Smooth muscle cell (in vitro differentiated cells): Measurements from ENCODE around the gene IGFBP6. TPM values are rescaled to one million over a fixed set of nuclear protein-coding genes. Genes with fewer than 3 reads are reported as not detected.

ENCODE experiments used
- DNase-seq: peaks from one replicate; lab custom pipeline; 2025; ENCODE audit not compliant: unreplicated experiment; lab: John Stamatoyannopoulos, UW
- H2AFZ ChIP-seq: fragments of 200-600 bp; sonication (generic); 2 replicates; pipeline ENCODE4 v1.6.0; 2016; ENCODE audit warnings: antibody characterized with exemption, low read depth, mild to moderate bottlenecking
- H3F3A ChIP-seq: fragments of 200-600 bp; sonication (generic); 2 replicates; pipeline ENCODE4 v1.6.0; 2017; ENCODE audit warnings: antibody characterized with exemption, low read depth
- H3K27ac ChIP-seq: fragments of 200-600 bp; sonication (generic); 2 replicates; pipeline ENCODE4 v1.5.1; 2016; ENCODE audit warnings: low read depth, mild to moderate bottlenecking
- H3K27me3 ChIP-seq: fragments of 200-600 bp; sonication (generic); 2 replicates; pipeline ENCODE4 v1.6.1; 2016; ENCODE audit warnings: low read depth, mild to moderate bottlenecking
- H3K36me3 ChIP-seq: fragments of 200-600 bp; sonication (generic); 2 replicates; pipeline ENCODE4 v1.5.1; 2016; ENCODE audit warnings: low read depth
- H3K4me1 ChIP-seq: fragments of 200-600 bp; sonication (generic); 2 replicates; pipeline ENCODE4 v1.5.1; 2016; ENCODE audit warnings: low read depth
- H3K4me2 ChIP-seq: fragments of 200-600 bp; sonication (generic); 2 replicates; pipeline ENCODE4 v1.6.0; 2016; ENCODE audit warnings: mild to moderate bottlenecking
- H3K4me3 ChIP-seq: fragments of 200-600 bp; sonication (generic); 2 replicates; pipeline ENCODE4 v1.5.1; 2016; ENCODE audit warnings: mild to moderate bottlenecking
- H3K79me2 ChIP-seq: fragments of 200-600 bp; sonication (generic); 2 replicates; pipeline ENCODE4 v1.6.0; 2016; ENCODE audit warnings: low read depth, mild to moderate bottlenecking
- H3K9ac ChIP-seq: fragments of 200-600 bp; sonication (generic); 2 replicates; pipeline ENCODE4 v1.6.0; 2016; ENCODE audit warnings: low read depth
- H3K9me3 ChIP-seq: fragments of 200-600 bp; sonication (generic); replicated peaks from 2 replicates; pipeline ENCODE4 v1.5.1; 2016; ENCODE audit warnings: low read depth
- H4K20me1 ChIP-seq: fragments of 200-600 bp; sonication (generic); 2 replicates; pipeline ENCODE4 v1.6.0; 2016; ENCODE audit warnings: low read depth
- WGBS: methylation state at CpG from one replicate; pipeline ENCODE4 v1.1.7; 2016; ENCODE audit warnings: low lambda C conversion rate; 5-methylcytosine and 5-hydroxymethylcytosine counted together
- polyA plus RNA-seq: library from polyadenylated mRNA; unstranded; fragments of >200 nt; fragmentation: Nextera tagmentation; extraction: Ambion mirVana; gene quantifications from 2 replicates; pipeline ENCODE4 v1.2.1, GENCODE V29; 2016
- total RNA-seq: library from RNA; depleted of rRNA; stranded (reverse); fragments of >200 nt; gene quantifications from 2 replicates; pipeline ENCODE4 v1.2.3, GENCODE V29; 2014
- TF ChIP-seq, protein P1 (sequence below): fragments of 200-600 bp; sonication (generic); IDR thresholded peaks from 2 replicates; pipeline ENCODE4 v1.5.1; 2017; ENCODE audit warnings: borderline replicate concordance, mild to moderate bottlenecking, antibody characterized with exemption; ENCODE audit not compliant: insufficient read depth, poor library complexity, severe bottlenecking

The IGFBP6 gene
- total and polyA plus RNA-seq, 2 experiments from 2014 or later: 22.6 to 94.4 TPM

DNA sequence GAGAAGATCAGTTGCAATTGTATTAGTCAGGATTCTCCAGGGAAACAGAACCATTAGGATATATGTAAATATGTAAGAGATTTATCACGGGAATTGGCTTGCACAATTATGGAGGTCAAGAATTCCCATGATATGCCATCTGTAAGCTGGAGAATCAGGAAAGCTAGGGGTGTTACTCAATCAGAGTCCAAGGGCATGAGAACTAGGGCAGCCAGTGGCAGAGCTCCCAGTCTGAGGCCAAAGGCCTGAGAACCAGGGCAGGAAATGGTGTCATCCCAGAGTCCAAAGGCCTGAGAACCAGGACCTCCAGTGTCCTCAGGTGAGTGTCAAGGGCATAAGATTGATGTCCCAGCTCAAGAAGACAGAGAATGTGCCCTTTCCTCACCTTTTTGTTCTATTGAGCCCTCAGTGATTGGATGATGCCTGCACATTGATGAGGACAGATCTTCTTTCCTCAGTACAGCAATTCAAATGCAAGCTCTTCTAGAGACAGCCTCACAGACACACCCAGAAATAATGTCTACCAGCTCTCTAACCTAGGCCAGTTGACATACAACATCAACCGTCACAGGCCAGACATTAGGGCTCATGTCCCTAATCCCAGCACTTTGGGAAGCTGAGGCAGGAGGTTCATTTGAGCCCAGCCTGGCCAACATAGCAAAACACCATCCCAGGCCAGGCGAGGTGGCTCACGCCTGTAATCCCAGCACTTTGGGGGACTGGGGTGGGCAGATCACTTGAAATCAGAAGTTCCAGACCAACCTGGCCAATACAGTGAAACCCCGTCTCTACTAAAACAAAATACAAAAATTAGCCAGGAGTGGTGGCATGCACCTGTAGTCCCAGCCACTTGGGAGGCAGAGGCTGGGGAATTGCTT is 48.2 kb downstream of the IGFBP6 start:
- Histone ChIP-seq H3K4me3 (no peak overlapping the region), H3K4me1 (no peaks in the 10 kb centered on the region), H3K79me2 (no peaks in the 10 kb centered on the region), H3K36me3 (no peaks in the 10 kb centered on the region), H2AFZ (no peak overlapping the region), H3K27me3 (no peaks in the 10 kb centered on the region), H3K4me2 (no peak overlapping the region), H3K9me3 (no peaks in the 10 kb centered on the region), H4K20me1 (no peaks in the 10 kb centered on the region), H3F3A (no peaks in the 10 kb centered on the region), H3K27ac (no peak overlapping the region), H3K9ac (no peak overlapping the region)
- DNase-seq: no peak
- TF ChIP-seq, protein P1, sequence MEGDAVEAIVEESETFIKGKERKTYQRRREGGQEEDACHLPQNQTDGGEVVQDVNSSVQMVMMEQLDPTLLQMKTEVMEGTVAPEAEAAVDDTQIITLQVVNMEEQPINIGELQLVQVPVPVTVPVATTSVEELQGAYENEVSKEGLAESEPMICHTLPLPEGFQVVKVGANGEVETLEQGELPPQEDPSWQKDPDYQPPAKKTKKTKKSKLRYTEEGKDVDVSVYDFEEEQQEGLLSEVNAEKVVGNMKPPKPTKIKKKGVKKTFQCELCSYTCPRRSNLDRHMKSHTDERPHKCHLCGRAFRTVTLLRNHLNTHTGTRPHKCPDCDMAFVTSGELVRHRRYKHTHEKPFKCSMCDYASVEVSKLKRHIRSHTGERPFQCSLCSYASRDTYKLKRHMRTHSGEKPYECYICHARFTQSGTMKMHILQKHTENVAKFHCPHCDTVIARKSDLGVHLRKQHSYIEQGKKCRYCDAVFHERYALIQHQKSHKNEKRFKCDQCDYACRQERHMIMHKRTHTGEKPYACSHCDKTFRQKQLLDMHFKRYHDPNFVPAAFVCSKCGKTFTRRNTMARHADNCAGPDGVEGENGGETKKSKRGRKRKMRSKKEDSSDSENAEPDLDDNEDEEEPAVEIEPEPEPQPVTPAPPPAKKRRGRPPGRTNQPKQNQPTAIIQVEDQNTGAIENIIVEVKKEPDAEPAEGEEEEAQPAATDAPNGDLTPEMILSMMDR: no peak
- WGBS: 92% methylated on average over 5 of the region's 5 CpGs

DNA sequence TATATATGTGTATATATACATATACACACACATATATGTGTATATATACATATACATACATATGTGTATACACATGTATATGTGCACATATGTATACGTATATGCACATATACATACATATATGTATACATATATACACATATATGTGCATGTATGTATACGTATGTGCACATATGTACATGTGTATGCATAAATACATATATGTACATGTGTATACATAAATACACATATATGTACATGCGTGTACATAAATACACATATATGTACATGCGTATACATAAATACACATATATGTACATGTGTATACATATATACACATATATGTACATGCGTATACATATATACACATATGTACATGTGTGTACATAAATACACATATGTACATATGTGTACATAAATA is 49.7 kb downstream of the IGFBP6 start:
- no peaks in the 10 kb centered on the region for H3K9me3 ChIP-seq
- no peaks in the 10 kb centered on the region for H3F3A ChIP-seq
- no peaks in the 10 kb centered on the region for H3K27me3 ChIP-seq
- H3K79me2 ChIP-seq: no peaks in the 10 kb centered on the region
- no peaks in the 10 kb centered on the region for H3K36me3 ChIP-seq
- H3K4me2 ChIP-seq: no peak overlapping the region
- no peak for DNase-seq
- H2AFZ ChIP-seq: no peak overlapping the region
- no peak overlapping the region for H3K9ac ChIP-seq
- TF ChIP-seq, protein P1: no peak
- H3K4me3 ChIP-seq: no peak overlapping the region
- no peak overlapping the region for H3K27ac ChIP-seq
- 93% methylated on average over 5 of the region's 5 CpGs for WGBS
- H4K20me1 ChIP-seq: no peaks in the 10 kb centered on the region
- H3K4me1 ChIP-seq: no peaks in the 10 kb centered on the region

DNA sequence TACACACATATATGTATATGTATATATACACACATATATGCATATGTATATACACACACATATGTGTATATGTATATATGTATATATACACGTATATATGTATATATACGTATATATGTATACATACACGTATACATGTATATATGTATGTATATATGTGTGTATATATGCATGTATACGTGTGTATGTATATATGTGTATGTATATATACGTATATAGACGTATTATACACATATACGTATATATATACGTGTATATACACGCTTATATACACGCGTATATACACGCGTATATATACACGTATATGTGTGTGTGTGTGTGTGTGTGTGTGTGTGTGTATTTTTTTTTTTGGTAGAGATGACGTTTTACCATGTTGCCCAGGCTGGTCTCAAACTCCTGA is 50.2 kb downstream of the IGFBP6 start:
- Histone ChIP-seq H3F3A (no peaks in the 10 kb centered on the region), H3K27me3 (no peaks in the 10 kb centered on the region), H3K79me2 (no peaks in the 10 kb centered on the region), H3K4me1 (no peaks in the 10 kb centered on the region), H4K20me1 (no peaks in the 10 kb centered on the region), H3K4me3 (no peak overlapping the region), H3K4me2 (no peak overlapping the region), H3K27ac (no peak overlapping the region), H3K36me3 (no peaks in the 10 kb centered on the region), H3K9ac (no peak overlapping the region), H3K9me3 (no peaks in the 10 kb centered on the region), H2AFZ (no peak overlapping the region)
- TF ChIP-seq, protein P1: no peak
- DNase-seq: no peak
- 97% methylated on average over 15 of the region's 15 CpGs for WGBS

DNA sequence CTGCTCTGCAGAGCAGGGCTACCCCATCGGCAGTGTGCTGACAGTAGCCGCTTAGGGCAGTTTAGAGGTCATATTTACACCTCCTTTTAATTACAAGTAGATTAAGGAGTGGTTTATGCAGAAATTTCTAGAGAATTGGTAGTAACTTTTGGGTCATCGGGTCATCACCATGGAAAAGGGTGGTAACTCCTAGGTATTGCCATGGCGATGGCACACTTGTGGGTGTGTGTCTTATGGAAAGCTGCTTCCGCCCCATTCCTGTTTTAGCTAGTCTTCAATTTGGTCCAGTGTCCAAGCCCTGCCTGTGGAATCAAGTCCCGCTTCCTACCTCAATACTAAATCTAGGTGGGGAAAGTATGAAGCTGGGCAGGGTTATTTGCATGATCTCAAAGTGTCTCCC is 53.6 kb downstream of the IGFBP6 start:
- H3K9me3 ChIP-seq: no peaks in the 10 kb centered on the region
- DNase-seq: no peak
- no peaks in the 10 kb centered on the region for H3K4me1 ChIP-seq
- no peak overlapping the region for H3K27ac ChIP-seq
- TF ChIP-seq, protein P1: no peak
- no peaks in the 10 kb centered on the region for H3K79me2 ChIP-seq
- no peaks in the 10 kb centered on the region for H3K27me3 ChIP-seq
- H3K9ac ChIP-seq: no peak overlapping the region
- no peaks in the 10 kb centered on the region for H3F3A ChIP-seq
- H3K36me3 ChIP-seq: no peaks in the 10 kb centered on the region
- no peak overlapping the region for H3K4me3 ChIP-seq
- no peaks in the 10 kb centered on the region for H4K20me1 ChIP-seq
- H3K4me2 ChIP-seq: no peak overlapping the region
- no peak overlapping the region for H2AFZ ChIP-seq
- WGBS: 97% methylated on average over 6 of the region's 6 CpGs
